ENCODE results near the gene WDR37.

DNA sequence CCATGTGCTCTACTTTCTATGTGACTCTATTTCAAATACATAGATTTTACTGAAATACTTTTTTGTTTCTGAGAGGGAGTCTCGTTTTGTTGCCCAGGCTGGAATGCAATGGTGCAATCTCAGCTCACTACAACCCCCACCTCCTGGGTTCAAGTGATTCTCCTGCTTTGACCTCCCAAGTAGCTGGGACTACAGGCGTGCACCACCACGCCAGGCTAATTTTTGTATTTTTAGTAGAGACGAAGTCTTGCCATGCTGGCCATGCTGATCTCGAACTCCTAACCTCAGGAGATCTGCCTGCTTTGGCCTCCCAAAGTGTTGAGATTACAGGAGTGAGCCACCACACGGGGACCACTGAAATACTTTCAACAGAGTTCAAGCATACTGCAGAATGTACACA lies 10.8 kb upstream of the WDR37 start:
- TF ChIP-seq YY1 (IDR thresholded peaks at IDR 0.05; ENCODE audit: low read depth) = no peak
- TF ChIP-seq CTCF (IDR thresholded peaks at IDR 0.05) = no peak
- TF ChIP-seq JUND (IDR thresholded peaks at IDR 0.05) = no peak
- TF ChIP-seq NRF1 (IDR thresholded peaks at IDR 0.05; ENCODE audit: low read depth, low read length) = no peak
- no peak for TF ChIP-seq CHD2 (IDR thresholded peaks at IDR 0.05; ENCODE audit: low read length, partially characterized antibody)
- no peak for TF ChIP-seq POLR2AphosphoS5 (IDR thresholded peaks at IDR 0.05; ENCODE audit: low read depth, low read length)
- no peak for TF ChIP-seq FOSL2 (IDR thresholded peaks at IDR 0.05; ENCODE audit: borderline replicate concordance, low read depth)
- TF ChIP-seq SMC3 (IDR thresholded peaks at IDR 0.05; ENCODE audit: low read depth, low read length) = no peak
- TF ChIP-seq EP300 (IDR thresholded peaks at IDR 0.05; ENCODE audit: borderline replicate concordance in 1 of 2, low read depth in 1 of 2, low read length in 1 of 2) = no peak
- no peak for TF ChIP-seq MEF2A (IDR thresholded peaks at IDR 0.05; ENCODE audit: borderline replicate concordance, low read depth)
- TF ChIP-seq, protein P1, sequence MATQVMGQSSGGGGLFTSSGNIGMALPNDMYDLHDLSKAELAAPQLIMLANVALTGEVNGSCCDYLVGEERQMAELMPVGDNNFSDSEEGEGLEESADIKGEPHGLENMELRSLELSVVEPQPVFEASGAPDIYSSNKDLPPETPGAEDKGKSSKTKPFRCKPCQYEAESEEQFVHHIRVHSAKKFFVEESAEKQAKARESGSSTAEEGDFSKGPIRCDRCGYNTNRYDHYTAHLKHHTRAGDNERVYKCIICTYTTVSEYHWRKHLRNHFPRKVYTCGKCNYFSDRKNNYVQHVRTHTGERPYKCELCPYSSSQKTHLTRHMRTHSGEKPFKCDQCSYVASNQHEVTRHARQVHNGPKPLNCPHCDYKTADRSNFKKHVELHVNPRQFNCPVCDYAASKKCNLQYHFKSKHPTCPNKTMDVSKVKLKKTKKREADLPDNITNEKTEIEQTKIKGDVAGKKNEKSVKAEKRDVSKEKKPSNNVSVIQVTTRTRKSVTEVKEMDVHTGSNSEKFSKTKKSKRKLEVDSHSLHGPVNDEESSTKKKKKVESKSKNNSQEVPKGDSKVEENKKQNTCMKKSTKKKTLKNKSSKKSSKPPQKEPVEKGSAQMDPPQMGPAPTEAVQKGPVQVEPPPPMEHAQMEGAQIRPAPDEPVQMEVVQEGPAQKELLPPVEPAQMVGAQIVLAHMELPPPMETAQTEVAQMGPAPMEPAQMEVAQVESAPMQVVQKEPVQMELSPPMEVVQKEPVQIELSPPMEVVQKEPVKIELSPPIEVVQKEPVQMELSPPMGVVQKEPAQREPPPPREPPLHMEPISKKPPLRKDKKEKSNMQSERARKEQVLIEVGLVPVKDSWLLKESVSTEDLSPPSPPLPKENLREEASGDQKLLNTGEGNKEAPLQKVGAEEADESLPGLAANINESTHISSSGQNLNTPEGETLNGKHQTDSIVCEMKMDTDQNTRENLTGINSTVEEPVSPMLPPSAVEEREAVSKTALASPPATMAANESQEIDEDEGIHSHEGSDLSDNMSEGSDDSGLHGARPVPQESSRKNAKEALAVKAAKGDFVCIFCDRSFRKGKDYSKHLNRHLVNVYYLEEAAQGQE (IDR thresholded peaks at IDR 0.05; ENCODE audit: low read depth, low read length) = no peak
- TF ChIP-seq NFIC (IDR thresholded peaks at IDR 0.05; ENCODE audit: borderline replicate concordance) = no peak
- no peak for TF ChIP-seq RAD21 (IDR thresholded peaks at IDR 0.05; ENCODE audit: low read length)
- no peak for TF ChIP-seq GABPA (IDR thresholded peaks at IDR 0.05; ENCODE audit: low read depth)
